HepG2 (cell line): Measurements from ENCODE around the gene BDP1.
"Not testable (repeated sequence)": the region's sequence is repeated elsewhere in the genome, so short reads cannot be mapped to it uniquely, and the experiment has no call there.

ENCODE experiments used
- BCL3 ChIP-seq: sonication (generic); formaldehyde crosslinking; IDR thresholded peaks from 2 replicates; pipeline ENCODE4 v1.5.1; 2020; ENCODE audit warnings: mild to moderate bottlenecking, missing genetic modification reagents, moderate library complexity
- CAMTA2 ChIP-seq: sonication (generic); formaldehyde crosslinking; IDR thresholded peaks from 2 replicates; pipeline ENCODE4 v1.4.0; 2020; ENCODE audit warnings: mild to moderate bottlenecking, missing genetic modification reagents, borderline replicate concordance
- CTCF ChIP-seq: sonication (generic); formaldehyde crosslinking; IDR thresholded peaks from 2 replicates; pipeline ENCODE4 v1.5.0; 2020; ENCODE audit warnings: mild to moderate bottlenecking, missing genetic modification reagents, moderate library complexity
- HDAC6 ChIP-seq: fragments of 200-600 bp; sonication (generic); IDR thresholded peaks from 2 replicates; pipeline ENCODE4 v1.7.0; 2017; ENCODE audit warnings: mild to moderate bottlenecking, antibody characterized with exemption, low read length, low read depth
- HOXD1 ChIP-seq: sonication (generic); formaldehyde crosslinking; IDR thresholded peaks from 2 replicates; pipeline ENCODE4 v1.5.0; 2020; ENCODE audit warnings: missing genetic modification reagents
- NFE2L2 ChIP-seq: fragments of 150-350 bp; IDR thresholded peaks from 2 replicates; pipeline ENCODE4 v1.6.1; 2014; ENCODE audit warnings: low read length
- RXRA ChIP-seq: sonication (generic); formaldehyde crosslinking; IDR thresholded peaks from 2 replicates; pipeline ENCODE4 v1.5.1; 2020; ENCODE audit warnings: missing genetic modification reagents
- SNRNP70 ChIP-seq: fragments of 200-400 bp; formaldehyde crosslinking; IDR thresholded peaks from 2 replicates; pipeline ENCODE4 v1.6.1; 2017; ENCODE audit warnings: mild to moderate bottlenecking, low read depth, low read length, moderate library complexity
- TAF1 ChIP-seq: sonication (generic); formaldehyde crosslinking; IDR thresholded peaks from 2 replicates; pipeline ENCODE4 v1.4.0; 2020; ENCODE audit warnings: missing genetic modification reagents
- YEATS2 ChIP-seq: sonication (generic); formaldehyde crosslinking; IDR thresholded peaks from 2 replicates; pipeline ENCODE4 v1.4.0; 2020; ENCODE audit warnings: missing genetic modification reagents, borderline replicate concordance
- ZBTB42 ChIP-seq: sonication (generic); formaldehyde crosslinking; IDR thresholded peaks from 2 replicates; pipeline ENCODE4 v1.5.0; 2020; ENCODE audit warnings: mild to moderate bottlenecking, missing genetic modification reagents
- ZNF430 ChIP-seq: sonication (generic); formaldehyde crosslinking; IDR thresholded peaks from 2 replicates; pipeline ENCODE4 v1.9.0; 2021; ENCODE audit warnings: mild to moderate bottlenecking, missing genetic modification reagents
- TF ChIP-seq, protein P1 (sequence below): sonication (generic); formaldehyde crosslinking; IDR thresholded peaks from 2 replicates; pipeline ENCODE4 v1.4.0; 2020; ENCODE audit warnings: mild to moderate bottlenecking, missing genetic modification reagents

DNA sequence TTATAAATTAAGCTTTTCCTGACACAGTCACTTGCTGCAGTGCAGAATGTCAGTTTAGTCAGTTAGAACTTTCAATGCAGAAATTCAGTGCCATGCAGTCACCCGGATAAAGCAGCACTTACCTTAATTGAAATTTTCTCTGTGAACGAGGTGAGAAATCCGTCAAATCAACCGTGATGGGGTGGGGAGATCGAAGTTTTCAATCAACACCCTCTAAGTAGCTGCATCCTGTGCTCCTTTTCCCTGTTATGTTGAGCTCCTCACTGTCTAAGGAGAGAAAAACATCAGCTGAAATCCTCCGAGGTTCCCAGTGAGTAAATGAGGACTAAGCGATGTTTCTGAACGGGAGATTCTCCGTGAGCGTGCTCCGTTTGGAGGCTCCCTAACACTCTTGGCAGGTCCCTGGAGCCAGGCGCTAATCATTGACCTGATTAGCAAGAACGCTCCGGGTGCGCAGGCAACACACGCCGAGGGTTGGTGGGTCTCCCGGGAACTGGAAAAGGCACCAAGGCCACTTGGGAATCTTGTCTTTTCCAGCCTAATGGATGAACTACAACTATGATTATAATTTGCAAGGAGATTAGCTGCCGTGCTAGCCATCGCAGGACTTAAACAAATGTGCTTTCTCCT lies 9.8 kb upstream of the BDP1 start:
- TF ChIP-seq, protein P1, sequence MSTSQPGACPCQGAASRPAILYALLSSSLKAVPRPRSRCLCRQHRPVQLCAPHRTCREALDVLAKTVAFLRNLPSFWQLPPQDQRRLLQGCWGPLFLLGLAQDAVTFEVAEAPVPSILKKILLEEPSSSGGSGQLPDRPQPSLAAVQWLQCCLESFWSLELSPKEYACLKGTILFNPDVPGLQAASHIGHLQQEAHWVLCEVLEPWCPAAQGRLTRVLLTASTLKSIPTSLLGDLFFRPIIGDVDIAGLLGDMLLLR (CRISPR knock-in tag): not testable (repeated sequence)
- TF ChIP-seq CAMTA2 (CRISPR knock-in tag); CTCF; HOXD1 (CRISPR knock-in tag); TAF1 (CRISPR knock-in tag); RXRA; BCL3 (CRISPR knock-in tag); ZNF430 (CRISPR knock-in tag); HDAC6; SNRNP70; ZBTB42 (CRISPR knock-in tag); YEATS2; NFE2L2: not testable (repeated sequence)
